Measurements from ENCODE around the gene SEPTIN10. TPM values are rescaled to one million over a fixed set of nuclear protein-coding genes. Genes with fewer than 3 reads are reported as not detected.

The SEPTIN10 gene
- total RNA-seq, 2 experiments from 2014 or later = 5.8 to 6.3 TPM

- CTCF ChIA-PET = interaction anchor here (0.6 to 3.2 kb wide), 2 partner anchors 13 to 106 kb away, joined by 3 to 25 read pairs; no protein-coding TSS in a partner anchor
- DNase-seq (no peak), ATAC-seq (no peak)
- Mint-ChIP-seq H3K36me3 (ENCODE audit: low read depth) (no peaks in the 10 kb centered on the region), H3K27ac (no peak overlapping the region), H3K9me3 (ENCODE audit: low read depth) (no peaks in the 10 kb centered on the region), H3K4me3 (no peak overlapping the region), H3K4me1 (no peaks in the 10 kb centered on the region), H3K27me3 (peaks cover 14% of the 10 kb centered on the region)
- POLR2A ChIA-PET = no interaction called here
- intact Hi-C loops (cut with DNase I, micrococcal nuclease) = no loop called here
Measured at GRCh38 chr2:109533823-109534222, 79.9 kb downstream of the SEPTIN10 start.

GRCh38 chr2:109532728-109533076, 81.1 kb downstream of the SEPTIN10 start:
- POLR2A ChIA-PET = no interaction called here

DNA sequence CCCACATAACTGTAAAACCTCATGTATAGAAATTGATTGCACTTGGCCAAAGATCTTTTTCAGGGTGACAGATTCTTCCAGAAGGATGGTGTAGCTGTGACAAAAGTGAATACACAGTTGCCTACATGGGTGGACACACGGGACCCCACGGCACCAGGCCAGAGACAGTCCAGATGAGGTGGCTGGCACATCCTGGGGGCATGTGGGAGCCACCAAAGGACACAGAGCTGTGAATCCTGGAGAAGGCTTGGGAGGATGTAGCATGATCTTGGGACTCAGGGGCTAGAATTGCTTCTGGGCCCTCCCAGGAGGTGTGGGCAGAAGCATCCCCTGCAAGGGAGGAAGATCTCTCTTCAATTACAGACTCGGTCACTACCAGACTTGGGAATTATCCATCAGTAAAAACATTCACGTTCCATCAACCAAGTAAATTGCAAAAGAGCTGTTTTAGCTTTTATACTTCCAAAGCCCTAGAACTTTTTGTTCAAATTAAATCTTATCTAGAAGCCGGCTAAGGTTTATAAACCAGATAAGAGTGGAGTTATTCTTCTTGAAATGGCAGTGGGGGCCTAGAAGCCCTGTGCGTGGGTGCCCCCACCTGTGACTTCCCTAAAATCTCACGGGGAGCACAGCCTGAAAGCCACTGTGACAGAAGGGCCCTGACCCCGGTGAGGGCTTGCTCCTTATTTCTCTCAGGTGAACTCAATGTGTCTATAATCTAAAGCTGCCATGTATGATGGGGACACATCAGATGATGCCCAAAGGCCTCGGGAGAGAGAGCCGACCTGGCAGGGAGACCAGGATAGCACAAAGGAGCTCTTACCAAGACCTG, 81.7 kb downstream of the SEPTIN10 start:
- POLR2A ChIA-PET = no interaction called here
- no peak overlapping the region for H3K27ac Mint-ChIP-seq
- no peaks in the 10 kb centered on the region for H3K9me3 Mint-ChIP-seq (ENCODE audit: low read depth)
- no peak overlapping the region for H3K4me3 Mint-ChIP-seq
- intact Hi-C loops (cut with DNase I, micrococcal nuclease) = no loop called here
- DNase-seq (no peak), ATAC-seq (no peak)
- no peaks in the 10 kb centered on the region for H3K4me1 Mint-ChIP-seq
- CTCF ChIA-PET = interaction anchor here (0.6 to 3.2 kb wide), 3 partner anchors 14 to 24 kb away, joined by 3 to 25 read pairs (median 3); no protein-coding TSS in a partner anchor
- H3K27me3 Mint-ChIP-seq = peaks cover 10% of the 10 kb centered on the region
- no peaks in the 10 kb centered on the region for H3K36me3 Mint-ChIP-seq (ENCODE audit: low read depth)

More at GRCh38 chr2:109532728-109533076, 81.1 kb downstream of the SEPTIN10 start:
- no peaks in the 10 kb centered on the region for H3K36me3 Mint-ChIP-seq (ENCODE audit: low read depth)
- ATAC-seq = no peak
- H3K9me3 Mint-ChIP-seq (ENCODE audit: low read depth) = no peaks in the 10 kb centered on the region
- peaks cover 10% of the 10 kb centered on the region for H3K27me3 Mint-ChIP-seq
- CTCF ChIA-PET = interaction anchor here (3.2 kb wide), 1 partner anchor 14 kb away, joined by 25 read pairs; no protein-coding TSS in a partner anchor
- intact Hi-C loops (cut with DNase I, micrococcal nuclease) = no loop called here
- H3K27ac Mint-ChIP-seq = no peak overlapping the region
- DNase-seq = no peak
- no peaks in the 10 kb centered on the region for H3K4me1 Mint-ChIP-seq
- no peak overlapping the region for H3K4me3 Mint-ChIP-seq

DNA sequence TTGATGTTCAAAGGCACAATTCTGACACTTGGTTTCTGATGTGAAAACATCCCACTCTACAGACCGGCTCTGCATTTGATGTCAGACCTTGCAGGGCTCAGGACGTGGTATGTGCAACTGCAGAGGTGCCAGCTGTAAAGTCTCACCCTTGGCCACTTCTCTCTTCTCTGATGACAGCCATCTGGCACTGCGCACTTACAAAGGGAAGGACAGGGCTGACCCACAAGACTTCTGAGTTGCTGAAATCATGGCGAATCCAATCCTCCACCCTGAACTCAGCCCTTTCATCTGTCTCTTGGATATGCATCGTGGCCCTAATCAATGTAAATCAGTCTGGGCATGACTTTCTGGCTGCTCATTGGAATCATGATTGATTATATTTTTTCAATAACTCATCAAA, 82.5 kb downstream of the SEPTIN10 start:
- Mint-ChIP-seq H3K27ac (no peak overlapping the region), H3K4me3 (no peak overlapping the region), H3K36me3 (ENCODE audit: low read depth) (no peaks in the 10 kb centered on the region), H3K4me1 (no peaks in the 10 kb centered on the region), H3K27me3 (peaks cover 5% of the 10 kb centered on the region), H3K9me3 (ENCODE audit: low read depth) (no peaks in the 10 kb centered on the region)
- no peak for ATAC-seq
- POLR2A ChIA-PET = no interaction called here
- CTCF ChIA-PET = interaction anchor here (1.0 to 1.1 kb wide), 2 partner anchors 15 to 25 kb away, joined by 3 read pairs; no protein-coding TSS in a partner anchor
- DNase-seq = no peak
- intact Hi-C loops (cut with DNase I, micrococcal nuclease) = no loop called here

DNA sequence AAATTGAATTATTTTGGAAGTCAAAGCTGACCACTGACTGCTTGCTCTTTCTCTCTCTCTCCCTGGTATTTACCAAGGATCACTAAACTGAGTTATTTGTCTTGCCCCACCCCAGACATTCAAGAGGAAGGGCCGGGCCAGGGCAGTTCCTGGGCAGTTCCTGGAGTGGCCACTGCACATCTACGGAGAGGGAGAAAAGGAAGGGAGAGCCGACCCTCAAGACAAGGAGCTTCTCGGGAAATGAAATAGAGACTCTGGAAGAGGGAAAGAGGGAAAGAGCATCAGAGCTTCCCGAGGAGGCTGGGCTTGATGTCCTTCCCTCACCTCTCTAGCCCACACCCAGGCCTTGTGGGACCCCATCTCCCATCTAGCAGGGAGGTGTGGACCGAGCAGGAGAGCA, 83.1 kb downstream of the SEPTIN10 start:
- Mint-ChIP-seq H3K27ac (no peak overlapping the region), H3K9me3 (ENCODE audit: low read depth) (no peaks in the 10 kb centered on the region), H3K36me3 (ENCODE audit: low read depth) (no peaks in the 10 kb centered on the region), H3K27me3 (peaks cover 5% of the 10 kb centered on the region), H3K4me3 (no peak overlapping the region), H3K4me1 (no peaks in the 10 kb centered on the region)
- CTCF ChIA-PET = interaction anchor here (1.1 kb wide), 1 partner anchor 15 kb away, joined by 3 read pairs; no protein-coding TSS in a partner anchor
- intact Hi-C loops (cut with DNase I, micrococcal nuclease) = no loop called here
- ATAC-seq = no peak
- POLR2A ChIA-PET = no interaction called here
- DNase-seq = no peak

DNA sequence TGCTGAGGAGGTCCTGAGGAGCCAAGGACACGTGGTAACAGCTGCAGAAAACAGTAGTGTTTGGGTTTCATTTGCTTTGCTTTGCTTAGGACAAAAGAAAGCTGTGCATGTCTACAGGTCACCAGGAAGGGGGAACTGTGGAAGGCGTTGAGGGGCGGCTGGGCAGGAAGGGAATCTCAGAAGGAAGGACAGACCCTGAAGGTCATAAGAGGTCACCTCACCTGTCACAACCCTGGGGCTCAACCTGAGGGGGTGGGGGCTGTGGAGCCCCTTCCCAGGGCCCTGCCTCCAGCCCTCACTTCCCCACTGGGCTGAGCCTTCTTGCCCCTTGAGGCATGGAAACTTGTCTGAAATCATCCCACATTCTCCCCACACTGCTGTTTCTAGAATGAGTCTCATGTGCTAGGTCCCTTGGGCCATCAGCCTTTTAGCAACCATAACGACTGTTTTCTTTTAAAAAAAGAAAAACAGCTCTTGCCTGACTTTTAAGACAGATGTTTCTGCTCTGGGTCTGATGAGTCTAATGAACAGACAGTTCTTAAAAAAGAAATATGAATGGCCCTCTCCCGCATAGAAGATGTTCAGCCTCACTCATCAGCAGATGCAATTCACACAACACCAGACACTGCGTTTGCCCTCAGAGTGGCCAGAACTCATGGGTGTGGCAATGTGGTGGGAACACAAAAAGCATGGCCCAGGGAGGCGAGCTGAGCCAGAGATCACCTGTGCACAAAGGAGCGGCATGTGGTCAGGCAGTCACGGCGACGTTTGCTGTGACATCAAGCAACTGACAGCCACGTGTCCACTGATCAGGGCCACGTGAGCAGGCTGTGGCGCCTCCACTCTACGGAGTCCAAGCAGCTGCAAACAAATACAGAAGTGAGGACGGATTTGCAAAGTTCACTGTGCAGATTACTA, 84.0 kb downstream of the SEPTIN10 start:
- H3K4me1 Mint-ChIP-seq = no peaks in the 10 kb centered on the region
- DNase-seq (no peak), ATAC-seq (no peak)
- ChIA-PET POLR2A (no interaction called here), CTCF (interaction anchor here (1.1 to 1.2 kb wide), 2 partner anchors 16 to 19 kb away, joined by 3 to 4 read pairs; no protein-coding TSS in a partner anchor)
- no peaks in the 10 kb centered on the region for H3K36me3 Mint-ChIP-seq (ENCODE audit: low read depth)
- H3K4me3 Mint-ChIP-seq = no peak overlapping the region
- no peak overlapping the region for H3K27ac Mint-ChIP-seq
- intact Hi-C loops (cut with DNase I, micrococcal nuclease) = no loop called here
- no peaks in the 10 kb centered on the region for H3K9me3 Mint-ChIP-seq (ENCODE audit: low read depth)
- H3K27me3 Mint-ChIP-seq = peaks cover 5% of the 10 kb centered on the region

DNA sequence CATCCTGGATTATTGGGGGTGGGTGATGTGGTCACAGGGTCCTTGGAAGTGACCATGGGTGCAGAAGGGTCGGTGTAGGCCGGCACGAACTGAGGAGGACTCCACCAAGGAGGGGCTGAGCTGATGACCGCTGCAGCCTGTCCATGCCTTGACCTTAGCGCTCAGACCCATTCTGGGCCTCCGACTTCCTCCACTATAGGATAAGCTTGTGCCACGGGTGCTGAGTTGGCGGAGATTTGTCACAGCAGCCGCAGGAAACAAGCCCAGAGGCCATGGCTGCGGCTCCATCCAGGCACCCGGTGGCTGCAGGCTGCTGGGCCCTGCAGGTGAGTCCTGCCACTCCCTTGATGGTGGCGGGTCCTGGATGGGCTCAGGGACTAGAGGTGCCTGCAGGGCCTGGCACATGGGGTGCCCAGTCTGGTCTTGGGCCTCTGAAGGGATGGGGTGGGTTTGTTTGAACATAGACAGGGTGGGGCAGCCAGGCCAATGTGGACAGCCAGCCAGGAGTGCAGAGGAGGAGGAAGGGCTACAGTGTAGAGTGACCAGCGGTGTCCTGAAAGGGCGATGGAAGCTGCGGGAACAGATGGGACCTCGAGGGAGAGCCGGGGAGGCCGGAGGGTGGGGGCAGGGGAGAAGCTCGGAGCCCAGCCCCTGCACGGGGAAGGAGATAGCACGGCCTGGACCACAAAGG, 84.8 kb downstream of the SEPTIN10 start:
- H3K27me3 Mint-ChIP-seq = peaks cover 5% of the 10 kb centered on the region
- DNase-seq (no peak), ATAC-seq (no peak)
- no peak overlapping the region for H3K27ac Mint-ChIP-seq
- no peaks in the 10 kb centered on the region for H3K9me3 Mint-ChIP-seq (ENCODE audit: low read depth)
- ChIA-PET POLR2A (no interaction called here), CTCF (interaction anchor here (1.2 kb wide), 1 partner anchor 18 kb away, joined by 4 read pairs; no protein-coding TSS in a partner anchor)
- H3K36me3 Mint-ChIP-seq (ENCODE audit: low read depth) = no peaks in the 10 kb centered on the region
- intact Hi-C loops (cut with DNase I, micrococcal nuclease) = no loop called here
- no peak overlapping the region for H3K4me3 Mint-ChIP-seq
- no peaks in the 10 kb centered on the region for H3K4me1 Mint-ChIP-seq

GRCh38 chr2:109527846-109528705, 85.7 kb downstream of the SEPTIN10 start:
- no peaks in the 10 kb centered on the region for H3K9me3 Mint-ChIP-seq (ENCODE audit: low read depth)
- ATAC-seq (no peak), DNase-seq (no peak)
- ChIA-PET CTCF (no interaction called here), POLR2A (no interaction called here)
- no peaks in the 10 kb centered on the region for H3K36me3 Mint-ChIP-seq (ENCODE audit: low read depth)
- no peaks in the 10 kb centered on the region for H3K4me1 Mint-ChIP-seq
- no peak overlapping the region for H3K4me3 Mint-ChIP-seq
- peaks cover 5% of the 10 kb centered on the region for H3K27me3 Mint-ChIP-seq
- intact Hi-C loops (cut with DNase I, micrococcal nuclease) = no loop called here
- no peak overlapping the region for H3K27ac Mint-ChIP-seq

DNA sequence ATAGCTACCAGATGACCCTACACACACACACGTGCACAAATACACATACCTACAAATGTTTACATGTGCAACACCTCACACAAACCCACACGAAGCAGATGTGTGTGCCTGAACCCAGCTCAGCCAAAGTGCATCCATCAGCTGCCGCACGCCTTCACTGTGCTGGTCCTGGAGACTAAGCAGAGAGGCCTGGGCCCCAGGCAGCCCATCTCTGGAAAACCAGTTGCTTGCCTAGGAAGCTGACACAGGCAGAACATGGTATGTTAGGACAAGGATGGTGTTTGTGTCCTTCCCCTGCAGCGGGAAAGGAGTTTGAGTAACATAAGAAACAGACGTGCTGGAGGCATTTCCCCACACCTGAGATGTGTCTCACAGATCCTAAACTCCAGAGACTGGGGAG, 86.7 kb downstream of the SEPTIN10 start:
- POLR2A ChIA-PET = no interaction called here
- no peaks in the 10 kb centered on the region for H3K4me1 Mint-ChIP-seq
- H3K9me3 Mint-ChIP-seq (ENCODE audit: low read depth) = no peaks in the 10 kb centered on the region
- no peak overlapping the region for H3K4me3 Mint-ChIP-seq
- H3K27ac Mint-ChIP-seq = no peak overlapping the region
- H3K27me3 Mint-ChIP-seq = peaks cover 5% of the 10 kb centered on the region
- CTCF ChIA-PET = interaction anchor here (0.9 kb wide), 1 partner anchor 10 kb away, joined by 4 read pairs; no protein-coding TSS in a partner anchor
- intact Hi-C loops (cut with DNase I, micrococcal nuclease) = no loop called here
- no peak for ATAC-seq
- H3K36me3 Mint-ChIP-seq (ENCODE audit: low read depth) = no peaks in the 10 kb centered on the region
- DNase-seq = no peak

- ChIA-PET POLR2A (no interaction called here), CTCF (interaction anchor here (0.6 to 1.1 kb wide), 4 partner anchors 9 to 342 kb away, joined by 3 to 4 read pairs (median 4); no protein-coding TSS in a partner anchor)
- no peak overlapping the region for H3K27ac Mint-ChIP-seq
- peaks cover 2% of the 10 kb centered on the region for H3K27me3 Mint-ChIP-seq
- no peaks in the 10 kb centered on the region for H3K36me3 Mint-ChIP-seq (ENCODE audit: low read depth)
- ATAC-seq = no peak
- intact Hi-C loops (cut with DNase I, micrococcal nuclease) = no loop called here
- no peaks in the 10 kb centered on the region for H3K4me1 Mint-ChIP-seq
- no peak overlapping the region for H3K4me3 Mint-ChIP-seq
- no peak for DNase-seq
- H3K9me3 Mint-ChIP-seq (ENCODE audit: low read depth) = no peaks in the 10 kb centered on the region
Measured at GRCh38 chr2:109526442-109526970, 87.3 kb downstream of the SEPTIN10 start.

Data from activated CD4-positive, alpha-beta T cell treated with anti-CD3 and anti-CD28 coated beads for 36 hours (primary cell).